Right atrium auricular region (tissue), 2 donors: ENCODE data around the gene TPRG1L. TPM values are rescaled to one million over a fixed set of nuclear protein-coding genes. Genes with fewer than 3 reads are reported as not detected.
"Not testable (repeated sequence)": the region's sequence is repeated elsewhere in the genome, so short reads cannot be mapped to it uniquely, and the experiment has no call there.

Source experiments
- DNase-seq: peaks from one replicate; pipeline ENCODE4 v3.0.0-alpha.2; 2019; ENCODE audit warnings: low spot score
- H3K27ac ChIP-seq, 2 donors: fragments of 200-600 bp; sonication (generic); 1 replicate in 1 of 2; 2 replicates in 1 of 2; pipeline ENCODE4 v1.5.1; 2016 to 2019
- H3K27me3 ChIP-seq, 2 donors: fragments of 200-600 bp; sonication (generic); one replicate each; pipeline versions ENCODE4 v1.5.1 to v1.6.0; 2017 to 2019
- H3K36me3 ChIP-seq: fragments of 200-600 bp; sonication (generic); one replicate; pipeline ENCODE4 v1.5.1; 2016
- H3K4me1 ChIP-seq, 2 donors: fragments of 200-600 bp; sonication (generic); one replicate each; pipeline versions ENCODE4 v1.5.1 to v1.6.0; 2017 to 2019
- H3K4me3 ChIP-seq, 2 donors: fragments of 200-600 bp; sonication (generic); 1 replicate in 1 of 2; 2 replicates in 1 of 2; pipeline ENCODE4 v1.5.1; 2017 to 2019; ENCODE audit warnings: mild to moderate bottlenecking in 1 of 2, moderate library complexity in 1 of 2
- H3K9me3 ChIP-seq, 2 donors: fragments of 200-600 bp; sonication (generic); one replicate each; pipeline ENCODE4 v1.5.1; 2019
- total RNA-seq, 2 donors: library from RNA; depleted of rRNA; stranded (reverse); fragments of >200 nt; gene quantifications; one replicate each; pipeline ENCODE4 v1.1.0, GENCODE V29; 2016
- TF ChIP-seq, protein P1 (sequence below), 2 donors: fragments of 200-600 bp; sonication (generic); IDR thresholded peaks; one replicate each; pipeline ENCODE4 v1.5.1; 2019; ENCODE audit warnings: antibody characterized with exemption in 2 of 2

Gene TPRG1L
- total RNA-seq, 2 donors from 2014 or later = 30.0 to 33.3 TPM

- H3K9me3 ChIP-seq = no peaks in the 10 kb centered on the region
- H3K27ac ChIP-seq = no peak overlapping the region
- no peak for DNase-seq
- H3K4me1 ChIP-seq = no peaks in the 10 kb centered on the region
- H3K4me3 ChIP-seq = no peak overlapping the region
- TF ChIP-seq, protein P1, sequence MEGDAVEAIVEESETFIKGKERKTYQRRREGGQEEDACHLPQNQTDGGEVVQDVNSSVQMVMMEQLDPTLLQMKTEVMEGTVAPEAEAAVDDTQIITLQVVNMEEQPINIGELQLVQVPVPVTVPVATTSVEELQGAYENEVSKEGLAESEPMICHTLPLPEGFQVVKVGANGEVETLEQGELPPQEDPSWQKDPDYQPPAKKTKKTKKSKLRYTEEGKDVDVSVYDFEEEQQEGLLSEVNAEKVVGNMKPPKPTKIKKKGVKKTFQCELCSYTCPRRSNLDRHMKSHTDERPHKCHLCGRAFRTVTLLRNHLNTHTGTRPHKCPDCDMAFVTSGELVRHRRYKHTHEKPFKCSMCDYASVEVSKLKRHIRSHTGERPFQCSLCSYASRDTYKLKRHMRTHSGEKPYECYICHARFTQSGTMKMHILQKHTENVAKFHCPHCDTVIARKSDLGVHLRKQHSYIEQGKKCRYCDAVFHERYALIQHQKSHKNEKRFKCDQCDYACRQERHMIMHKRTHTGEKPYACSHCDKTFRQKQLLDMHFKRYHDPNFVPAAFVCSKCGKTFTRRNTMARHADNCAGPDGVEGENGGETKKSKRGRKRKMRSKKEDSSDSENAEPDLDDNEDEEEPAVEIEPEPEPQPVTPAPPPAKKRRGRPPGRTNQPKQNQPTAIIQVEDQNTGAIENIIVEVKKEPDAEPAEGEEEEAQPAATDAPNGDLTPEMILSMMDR (IDR thresholded peaks at IDR 0.05) = no peak
- H3K36me3 ChIP-seq = no peaks in the 10 kb centered on the region
- no peaks in the 10 kb centered on the region for H3K27me3 ChIP-seq
Measured at GRCh38 chr1:3578906-3579305, 45.9 kb upstream of the TPRG1L start.

GRCh38 chr1:3579626-3580025 lies 45.2 kb upstream of the TPRG1L start:
- Histone ChIP-seq H3K27me3 (no peaks in the 10 kb centered on the region), H3K4me3 (no peak overlapping the region), H3K4me1 (no peaks in the 10 kb centered on the region), H3K27ac (no peak overlapping the region), H3K9me3 (no peaks in the 10 kb centered on the region), H3K36me3 (no peaks in the 10 kb centered on the region)
- TF ChIP-seq, protein P1 (IDR thresholded peaks at IDR 0.05) = no peak
- DNase-seq = no peak

- no peak overlapping the region for H3K27ac ChIP-seq
- no peaks in the 10 kb centered on the region for H3K4me1 ChIP-seq
- TF ChIP-seq, protein P1 (IDR thresholded peaks at IDR 0.05) = no peak
- H3K27me3 ChIP-seq = no peaks in the 10 kb centered on the region
- H3K36me3 ChIP-seq = no peaks in the 10 kb centered on the region
- H3K9me3 ChIP-seq = no peaks in the 10 kb centered on the region
- no peak overlapping the region for H3K4me3 ChIP-seq
- DNase-seq = no peak
Measured at GRCh38 chr1:3580231-3580630, 44.6 kb upstream of the TPRG1L start.

DNA sequence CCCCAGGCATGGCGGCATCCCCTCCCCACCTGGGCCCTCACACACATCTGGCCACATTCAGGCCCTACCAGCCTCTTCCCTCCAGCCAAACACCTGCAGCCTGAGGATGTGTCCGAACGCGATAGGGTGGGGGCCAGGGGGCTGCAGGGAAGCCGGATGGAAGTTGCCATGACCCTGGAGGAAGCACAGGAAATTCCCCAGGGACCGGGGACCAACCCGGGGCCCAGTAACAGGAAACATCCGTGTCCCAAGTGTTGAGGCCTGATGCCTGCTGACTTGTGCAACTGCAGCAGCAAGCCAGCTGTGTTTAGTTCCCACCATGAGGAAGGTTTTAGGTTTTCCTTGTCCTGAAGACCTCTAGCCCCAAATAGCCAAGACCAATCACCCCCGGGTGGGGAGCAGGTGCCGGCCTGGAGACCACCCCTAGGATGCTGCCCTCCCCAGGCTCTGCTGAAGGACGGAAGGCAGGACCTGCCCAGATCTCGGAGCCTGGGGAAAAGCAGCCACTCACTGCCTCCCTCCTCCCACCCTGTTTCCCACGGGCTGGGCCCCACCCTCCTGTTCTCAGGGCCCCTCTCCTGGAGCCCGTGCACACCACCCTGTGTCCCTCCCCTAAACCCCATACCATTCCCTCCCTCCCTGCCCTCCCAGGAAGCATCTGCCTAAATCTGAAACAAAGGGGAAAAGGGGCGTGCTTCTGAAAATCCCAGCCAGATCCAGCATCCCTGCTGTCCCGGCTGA lies 43.3 kb upstream of the TPRG1L start:
- no peaks in the 10 kb centered on the region for H3K27me3 ChIP-seq
- no peaks in the 10 kb centered on the region for H3K36me3 ChIP-seq
- TF ChIP-seq, protein P1 (IDR thresholded peaks at IDR 0.05) = no peak
- no peaks in the 10 kb centered on the region for H3K4me1 ChIP-seq
- no peak overlapping the region for H3K4me3 ChIP-seq
- no peak for DNase-seq
- H3K9me3 ChIP-seq = no peaks in the 10 kb centered on the region
- no peak overlapping the region for H3K27ac ChIP-seq

- not testable (repeated sequence) for H3K4me3 ChIP-seq, H3K9me3 ChIP-seq, H3K36me3 ChIP-seq, H3K27ac ChIP-seq, H3K27me3 ChIP-seq, DNase-seq, H3K4me1 ChIP-seq
Measured at GRCh38 chr1:3583751-3584150, 41.1 kb upstream of the TPRG1L start.

GRCh38 chr1:3584915-3585314 lies 39.9 kb upstream of the TPRG1L start:
- no peaks in the 10 kb centered on the region for H3K9me3 ChIP-seq
- no peak overlapping the region for H3K27ac ChIP-seq
- no peaks in the 10 kb centered on the region for H3K27me3 ChIP-seq
- H3K36me3 ChIP-seq = no peaks in the 10 kb centered on the region
- TF ChIP-seq, protein P1 (IDR thresholded peaks at IDR 0.05) = no peak
- H3K4me3 ChIP-seq = no peak overlapping the region
- peaks cover 0 to under 1% of the 10 kb centered on the region in 2 donors for H3K4me1 ChIP-seq
- no peak for DNase-seq

- not testable (repeated sequence) for H3K4me1 ChIP-seq, H3K27ac ChIP-seq, H3K27me3 ChIP-seq, H3K9me3 ChIP-seq, H3K4me3 ChIP-seq, H3K36me3 ChIP-seq, DNase-seq
Measured at GRCh38 chr1:3585353-3585868, 39.4 kb upstream of the TPRG1L start.
